HT1080 (cell line): ENCODE measurements around the gene TMEM74B. TPM values are rescaled to one million over a fixed set of nuclear protein-coding genes. Genes with fewer than 3 reads are reported as not detected.
"Not testable (repeated sequence)": the region's sequence is repeated elsewhere in the genome, so short reads cannot be mapped to it uniquely, and the experiment has no call there.

ENCODE experiments used
- DNase-seq: peaks from one replicate; pipeline ENCODE4 v3.0.0-alpha.2; 2015; ENCODE audit warnings: low read depth
- total RNA-seq: library from RNA; depleted of rRNA; stranded (reverse); fragments of >200 nt; shearing (Covaris generic); gene quantifications from 2 replicates; pipeline ENCODE4 v1.2.3, GENCODE V29; 2014; rRNA removed

TMEM74B gene
- total RNA-seq, 1 experiment from 2014 or later: 0.29 TPM

DNA sequence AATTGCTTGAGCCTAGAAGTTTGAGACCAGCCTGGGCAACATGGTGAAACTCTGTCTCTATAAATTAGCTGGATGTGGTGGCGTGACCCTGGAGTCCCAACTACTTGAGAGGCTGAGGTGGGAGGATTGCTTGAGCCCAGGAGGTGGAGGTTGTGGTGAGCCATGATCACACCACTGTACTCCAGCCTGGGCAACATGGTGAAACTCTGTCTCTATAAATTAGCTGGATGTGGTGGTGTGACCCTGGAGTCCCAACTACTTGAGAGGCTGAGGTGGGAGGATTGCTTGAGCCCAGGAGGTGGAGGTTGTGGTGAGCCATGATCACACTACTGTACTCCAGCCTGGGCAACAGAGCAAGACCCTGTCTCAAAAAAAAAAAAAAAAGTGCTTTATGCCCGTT, 35.0 kb downstream of the TMEM74B start:
- DNase-seq: not testable (repeated sequence)

DNA sequence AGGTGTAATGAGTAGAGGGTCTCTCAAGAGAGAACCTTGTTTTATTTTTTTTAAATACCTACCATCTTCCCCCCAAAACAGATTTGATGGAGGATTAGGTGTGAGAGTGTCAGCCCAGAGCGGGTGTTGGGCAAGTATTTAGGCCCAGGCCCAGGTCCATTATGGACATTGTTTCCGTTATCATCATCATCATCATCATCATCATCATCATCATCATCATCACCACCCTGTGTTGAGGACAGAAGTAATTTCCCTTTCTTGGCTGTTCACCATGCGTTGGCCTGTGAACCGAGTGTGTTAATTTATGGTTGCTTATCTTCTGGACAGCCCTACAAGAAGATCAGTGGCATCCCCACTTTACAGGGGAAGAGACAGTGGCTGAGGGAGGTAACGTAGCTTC, 37.8 kb downstream of the TMEM74B start:
- no peak for DNase-seq

DNA sequence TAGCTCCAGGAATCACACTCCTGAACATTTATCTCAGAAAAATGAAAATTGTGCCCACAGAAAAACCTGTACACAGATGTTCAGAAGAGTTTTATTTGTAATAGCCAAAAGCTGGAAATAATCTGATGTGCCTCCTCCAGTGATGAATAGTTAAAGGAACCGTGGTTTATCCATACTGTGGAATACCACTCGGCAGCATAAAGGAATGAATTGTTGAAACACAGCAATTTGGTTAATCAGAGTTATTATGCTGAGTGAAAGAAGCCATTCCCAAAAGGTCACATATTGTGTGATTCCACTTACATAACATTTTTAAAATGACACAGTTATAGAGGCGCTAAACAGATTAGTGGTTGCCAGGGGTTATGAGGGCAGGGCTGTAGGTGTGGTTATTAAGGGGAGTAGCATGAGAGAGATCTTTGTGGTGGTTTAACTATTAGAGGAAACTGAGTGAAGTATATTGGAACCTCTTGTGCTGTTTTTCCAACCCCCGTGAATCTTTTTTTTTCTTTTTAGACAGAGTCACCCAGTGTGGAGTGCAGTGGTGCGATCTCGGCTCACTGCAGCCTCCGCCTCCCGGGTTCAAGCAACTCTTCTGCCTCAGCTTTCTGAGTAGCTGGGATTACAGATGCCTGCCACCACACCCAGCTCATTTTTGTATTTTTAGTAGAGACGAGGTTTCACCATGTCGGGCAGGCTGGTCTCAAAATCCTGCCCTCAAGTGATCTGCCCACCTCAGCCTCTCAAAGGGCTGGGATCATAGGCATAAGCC, 40.2 kb downstream of the TMEM74B start:
- no peak for DNase-seq

DNA sequence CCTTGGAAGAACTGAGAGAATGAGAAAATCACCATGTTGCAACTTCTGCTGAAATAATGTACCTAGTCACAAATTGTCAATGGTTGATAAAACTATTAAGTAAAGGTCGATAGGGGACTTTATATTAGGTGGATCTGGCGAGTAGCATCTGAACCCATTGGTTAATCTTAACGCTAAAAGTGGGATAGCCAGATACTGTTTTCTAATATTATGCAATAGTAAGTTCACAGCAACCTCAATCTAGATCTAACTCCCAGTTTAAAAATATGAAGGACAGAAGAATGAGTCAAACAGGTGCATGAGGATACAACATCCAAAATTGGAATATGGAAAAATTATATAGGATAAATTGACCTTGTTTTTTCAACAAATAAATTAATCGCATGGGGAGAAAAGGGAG, 47.5 kb downstream of the TMEM74B start:
- no peak for DNase-seq

DNA sequence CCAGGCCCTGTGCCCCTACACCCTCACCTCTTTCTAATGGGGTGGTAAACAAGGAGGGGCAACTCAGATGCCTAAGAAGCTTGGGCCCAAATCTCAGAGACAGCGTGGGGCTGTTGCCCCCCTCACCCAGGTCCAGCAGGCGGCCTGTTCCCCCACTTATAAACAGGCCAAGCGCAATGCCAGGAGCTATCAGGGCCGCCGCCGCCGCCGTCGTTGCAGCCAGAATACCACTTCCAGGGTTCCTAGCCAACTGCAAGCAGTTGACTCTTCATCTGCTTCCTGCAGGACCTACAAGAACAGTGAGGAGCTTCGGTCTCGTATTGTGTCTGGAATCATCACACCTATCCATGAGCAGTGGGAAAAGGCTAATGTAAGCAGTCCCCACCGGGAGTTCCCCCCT, 49.9 kb downstream of the TMEM74B start:
- no peak for DNase-seq

DNA sequence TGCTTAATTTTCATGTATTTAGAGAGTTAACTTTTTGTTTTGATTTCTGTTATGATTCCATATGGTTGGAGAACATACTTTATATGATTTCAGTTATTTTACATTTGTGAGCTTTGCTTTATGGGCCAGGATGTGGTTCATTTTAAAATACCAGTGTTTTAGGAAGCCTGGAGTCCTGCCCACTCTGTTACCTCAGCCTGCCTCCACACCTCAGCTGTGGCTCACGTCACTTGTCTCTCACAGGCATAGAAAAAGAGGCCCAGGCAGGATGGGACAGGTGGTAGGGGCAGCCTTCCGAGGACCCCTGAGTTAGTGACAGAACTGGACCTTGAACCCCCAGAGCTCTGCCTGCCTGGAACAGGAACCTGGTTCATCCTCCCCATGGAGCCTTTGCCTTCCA, 50.4 kb downstream of the TMEM74B start:
- no peak for DNase-seq

DNA sequence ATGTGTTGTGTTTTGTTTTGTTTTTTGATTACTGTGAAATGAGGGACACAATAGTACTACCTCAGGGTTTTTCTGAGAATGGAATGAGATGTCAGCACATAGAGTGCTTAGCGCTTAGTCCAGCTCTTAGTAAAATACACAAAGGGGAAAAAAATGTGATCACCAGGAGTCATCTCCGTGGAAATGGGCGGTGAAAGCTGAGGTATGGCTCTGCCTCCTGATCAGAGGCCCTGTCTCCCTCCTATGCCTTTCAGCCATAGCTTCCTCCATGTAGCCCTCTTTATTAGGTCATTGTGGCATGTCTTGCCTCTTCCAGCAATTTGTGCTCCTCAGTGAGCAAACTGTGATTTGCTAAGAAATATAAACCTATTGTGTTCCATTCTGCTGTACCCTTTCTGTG, 53.4 kb downstream of the TMEM74B start:
- DNase-seq: no peak

DNA sequence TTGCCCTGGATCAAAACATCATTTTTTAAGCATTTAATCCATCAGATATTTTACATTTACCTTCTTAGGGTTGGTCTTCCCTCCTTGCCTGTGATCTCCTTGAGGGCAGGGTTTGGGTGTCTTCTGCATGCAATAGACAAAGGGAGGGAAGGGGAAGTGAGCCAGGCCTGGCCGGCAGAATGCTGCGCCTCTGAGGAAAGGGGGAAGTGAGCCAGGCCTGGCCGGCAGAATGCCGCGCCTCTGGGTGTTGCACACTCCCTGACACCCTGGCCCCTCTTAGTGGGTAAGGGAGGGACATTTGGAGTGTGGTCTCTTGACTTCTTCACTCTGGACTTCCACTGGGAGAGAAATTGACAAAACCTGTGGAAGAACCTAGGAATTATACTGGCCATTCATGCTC, 53.9 kb downstream of the TMEM74B start:
- no peak for DNase-seq

Other genes starting within 250 kb of the TMEM74B start
- 0.30 and 0.32 TPM in 2 replicates for gene RSPO4, start 182.7 kb downstream of the TMEM74B start, total RNA-seq
- 50.3 and 75.2 TPM in 2 replicates for gene PSMF1, start 66.4 kb downstream of the TMEM74B start, total RNA-seq
- gene C20orf202, start 18.5 kb upstream of the TMEM74B start, total RNA-seq: not detected in 2 replicates
- 0.17 and 0.59 TPM in 2 replicates for gene RAD21L1, start 41.1 kb upstream of the TMEM74B start, total RNA-seq
- 7.3 and 7.8 TPM in 2 replicates for gene SNPH, start 81.3 kb upstream of the TMEM74B start, total RNA-seq
- 0.67 and 1.1 TPM in 2 replicates for gene SDCBP2, start 144.2 kb upstream of the TMEM74B start, total RNA-seq
- gene FKBP1A, start 208.1 kb upstream of the TMEM74B start, total RNA-seq: 181 and 419 TPM in 2 replicates